ENCODE data around the gene ADTRP. TPM values are rescaled to one million over a fixed set of nuclear protein-coding genes. Genes with fewer than 3 reads are reported as not detected.

Gene ADTRP
- polyA plus RNA-seq, 1 donor (not counting 4 experiments of a cell fraction or from before 2014, with no cell fraction given), result 16.7 TPM

DNA sequence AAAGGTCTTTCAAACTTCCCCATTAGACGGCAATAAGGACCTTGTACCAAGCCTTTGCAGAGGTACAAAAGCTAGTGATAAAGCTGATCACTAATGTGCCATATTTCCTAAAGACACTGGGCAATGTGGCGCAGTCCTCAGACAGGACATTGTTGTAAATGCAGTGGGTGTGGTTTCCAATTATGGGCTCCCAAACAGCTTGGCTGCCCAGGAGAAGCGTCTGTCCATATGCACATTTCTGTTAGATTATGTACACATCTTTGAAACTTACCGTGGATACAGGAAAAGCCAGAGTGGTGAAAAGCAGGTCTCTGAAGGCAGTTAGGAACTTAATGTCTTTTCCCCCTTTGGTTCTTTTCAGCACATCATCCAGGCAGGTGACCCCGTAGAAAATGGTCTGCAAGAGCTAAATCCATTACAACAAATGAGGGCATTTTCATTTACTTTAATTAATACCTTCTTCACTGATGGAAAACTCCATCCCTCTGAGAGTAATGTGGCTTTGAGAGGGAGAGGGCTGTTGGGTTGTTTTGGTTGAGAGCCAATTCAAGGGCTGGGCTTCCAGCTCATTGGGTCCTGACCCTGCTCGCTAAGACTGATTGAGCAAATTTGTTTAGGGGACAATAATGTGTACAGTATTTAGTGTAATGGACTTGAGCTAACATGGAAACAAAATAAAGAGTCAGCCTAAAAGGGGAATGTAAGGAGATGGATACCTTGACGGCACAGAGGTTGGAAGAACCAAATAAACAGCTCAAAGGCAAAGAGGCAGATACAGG, 10.4 kb downstream of the ADTRP start:
- H3K79me2 ChIP-seq (ENCODE audit: control insufficient read depth, insufficient read depth, low read length), result no peaks in the 10 kb centered on the region
- FAIRE-seq, result no peak

DNA sequence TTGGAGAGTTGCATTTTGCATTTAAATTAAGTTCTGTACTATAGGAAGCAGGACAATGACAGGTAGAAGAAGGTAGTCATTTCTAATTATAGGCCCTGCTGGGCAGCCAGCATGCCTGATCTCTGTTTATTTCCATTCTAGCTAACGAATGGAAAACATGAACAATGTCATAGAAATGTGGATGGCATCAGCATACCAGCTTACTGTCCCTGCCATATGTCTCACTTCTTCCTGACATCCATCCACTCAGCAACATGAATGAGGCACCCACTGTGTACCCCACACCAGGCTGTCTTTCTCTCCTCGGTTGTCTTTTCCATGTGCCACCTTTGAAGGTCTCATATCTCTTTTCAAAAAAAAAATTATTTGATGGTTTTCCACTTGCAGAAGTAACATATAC, 11.1 kb downstream of the ADTRP start:
- no peak for DNase-seq (ENCODE audit: low read depth, low spot score)
- H3K36me3 ChIP-seq (ENCODE audit: control insufficient read depth in 2 of 2, extremely low read depth in 1 of 2, insufficient read depth in 2 of 2, low read length in 2 of 2), result no peaks in the 10 kb centered on the region
- H3K9me1 ChIP-seq (ENCODE audit: control insufficient read depth, extremely low read depth, insufficient read depth, low read length), result no peaks in the 10 kb centered on the region
- no peak overlapping the region for H3K9ac ChIP-seq (ENCODE audit: control insufficient read depth, extremely low read depth, insufficient read depth, low read length)
- no peak overlapping the region for H3K4me2 ChIP-seq (ENCODE audit: control insufficient read depth, extremely low read depth, insufficient read depth, low read depth, low read length)
- peak overlapping the region; percentile 100 for H3K27ac ChIP-seq (ENCODE audit: control insufficient read depth, insufficient read depth, low read length)
- no peaks in the 10 kb centered on the region for H3K79me2 ChIP-seq (ENCODE audit: control insufficient read depth, insufficient read depth, low read length)
- no peaks in the 10 kb centered on the region for H3K9me3 ChIP-seq (ENCODE audit: control insufficient read depth, low read depth, low read length)
- no peak overlapping the region for H3K4me3 ChIP-seq (ENCODE audit: control insufficient read depth in 2 of 3, extremely low read depth in 1 of 3, insufficient read depth in 2 of 3, low read depth in 1 of 3, low read length in 3 of 3)
- dilution Hi-C loops (cut with MboI; ENCODE audit: extremely low pct_ligation_motif_present, low sequenced_read_pairs), result no loop called here
- FAIRE-seq, result no peak
- H3K27me3 ChIP-seq (ENCODE audit: control insufficient read depth, extremely low read depth, insufficient read depth, low read length), result no peaks in the 10 kb centered on the region
- TF ChIP-seq EZH2 (IDR thresholded peaks at IDR 0.05; ENCODE audit: low read length), result no peak
- TF ChIP-seq, protein P1, sequence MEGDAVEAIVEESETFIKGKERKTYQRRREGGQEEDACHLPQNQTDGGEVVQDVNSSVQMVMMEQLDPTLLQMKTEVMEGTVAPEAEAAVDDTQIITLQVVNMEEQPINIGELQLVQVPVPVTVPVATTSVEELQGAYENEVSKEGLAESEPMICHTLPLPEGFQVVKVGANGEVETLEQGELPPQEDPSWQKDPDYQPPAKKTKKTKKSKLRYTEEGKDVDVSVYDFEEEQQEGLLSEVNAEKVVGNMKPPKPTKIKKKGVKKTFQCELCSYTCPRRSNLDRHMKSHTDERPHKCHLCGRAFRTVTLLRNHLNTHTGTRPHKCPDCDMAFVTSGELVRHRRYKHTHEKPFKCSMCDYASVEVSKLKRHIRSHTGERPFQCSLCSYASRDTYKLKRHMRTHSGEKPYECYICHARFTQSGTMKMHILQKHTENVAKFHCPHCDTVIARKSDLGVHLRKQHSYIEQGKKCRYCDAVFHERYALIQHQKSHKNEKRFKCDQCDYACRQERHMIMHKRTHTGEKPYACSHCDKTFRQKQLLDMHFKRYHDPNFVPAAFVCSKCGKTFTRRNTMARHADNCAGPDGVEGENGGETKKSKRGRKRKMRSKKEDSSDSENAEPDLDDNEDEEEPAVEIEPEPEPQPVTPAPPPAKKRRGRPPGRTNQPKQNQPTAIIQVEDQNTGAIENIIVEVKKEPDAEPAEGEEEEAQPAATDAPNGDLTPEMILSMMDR (optimal IDR thresholded peaks at IDR 0.05 in 1 of 3, IDR thresholded peaks at IDR 0.05 in 1 of 3, conservative IDR thresholded peaks at IDR 0.05 in 1 of 3; ENCODE audit: extremely low read depth in 1 of 3, insufficient read depth in 2 of 3, low read length in 3 of 3), result no peak
- H3K4me1 ChIP-seq (ENCODE audit: control insufficient read depth, extremely low read depth, insufficient read depth, low read length), result peaks cover 71% of the 10 kb centered on the region
- no peaks in the 10 kb centered on the region for H4K20me1 ChIP-seq (ENCODE audit: control insufficient read depth, extremely low read depth, insufficient read depth, low read length)
- H2AFZ ChIP-seq (ENCODE audit: control insufficient read depth, low read length), result no peak overlapping the region

More for the DNA sequence above, 10.4 kb downstream of the ADTRP start:
- no peak for DNase-seq (ENCODE audit: low read depth, low spot score)
- TF ChIP-seq EZH2 (IDR thresholded peaks at IDR 0.05; ENCODE audit: low read length), result no peak
- TF ChIP-seq, protein P1 (optimal IDR thresholded peaks at IDR 0.05 in 1 of 3, IDR thresholded peaks at IDR 0.05 in 1 of 3, conservative IDR thresholded peaks at IDR 0.05 in 1 of 3; ENCODE audit: extremely low read depth in 1 of 3, insufficient read depth in 2 of 3, low read length in 3 of 3), result no peak
- no peaks in the 10 kb centered on the region for H3K9me1 ChIP-seq (ENCODE audit: control insufficient read depth, extremely low read depth, insufficient read depth, low read length)
- H3K4me1 ChIP-seq (ENCODE audit: control insufficient read depth, extremely low read depth, insufficient read depth, low read length), result peaks cover 74% of the 10 kb centered on the region
- no peaks in the 10 kb centered on the region for H3K36me3 ChIP-seq (ENCODE audit: control insufficient read depth in 2 of 2, extremely low read depth in 1 of 2, insufficient read depth in 2 of 2, low read length in 2 of 2)
- H3K9me3 ChIP-seq (ENCODE audit: control insufficient read depth, low read depth, low read length), result no peaks in the 10 kb centered on the region
- peak overlapping the region; percentile 100 for H3K27ac ChIP-seq (ENCODE audit: control insufficient read depth, insufficient read depth, low read length)
- H2AFZ ChIP-seq (ENCODE audit: control insufficient read depth, low read length), result no peak overlapping the region
- H4K20me1 ChIP-seq (ENCODE audit: control insufficient read depth, extremely low read depth, insufficient read depth, low read length), result no peaks in the 10 kb centered on the region
- H3K4me2 ChIP-seq (ENCODE audit: control insufficient read depth, extremely low read depth, insufficient read depth, low read depth, low read length), result peak overlapping the region; percentile 89
- H3K27me3 ChIP-seq (ENCODE audit: control insufficient read depth, extremely low read depth, insufficient read depth, low read length), result no peaks in the 10 kb centered on the region
- dilution Hi-C loops (cut with MboI; ENCODE audit: extremely low pct_ligation_motif_present, low sequenced_read_pairs), result no loop called here
- no peak overlapping the region for H3K9ac ChIP-seq (ENCODE audit: control insufficient read depth, extremely low read depth, insufficient read depth, low read length)
- H3K4me3 ChIP-seq (ENCODE audit: control insufficient read depth in 2 of 3, extremely low read depth in 1 of 3, insufficient read depth in 2 of 3, low read depth in 1 of 3, low read length in 3 of 3), result no peak overlapping the region
